Fibroblast of mammary gland (primary cell): Measurements from ENCODE around the gene ARHGEF10L.
A peak's percentile ranks its signal among the peaks of the same experiment; 100 is the strongest.
"Not testable (repeated sequence)": the region's sequence is repeated elsewhere in the genome, so short reads cannot be mapped to it uniquely, and the experiment has no call there.

Experiments
- DNase-seq: peaks from one replicate; pipeline ENCODE4 v3.0.0-alpha.2; 2010; ENCODE audit warnings: low read depth
- H3K4me3 ChIP-seq: 2 replicates; pipeline ENCODE4 v1.5.1; 2011; ENCODE audit warnings: low read depth, mild to moderate bottlenecking, low read length, moderate library complexity; ENCODE audit not compliant: control insufficient read depth
- CTCF ChIP-seq: conservative IDR thresholded peaks from 2 replicates; pipeline ENCODE4 v1.5.1; 2011; ENCODE audit warnings: low read depth, low read length, inconsistent platforms; ENCODE audit not compliant: control insufficient read depth, insufficient read depth

Gene ARHGEF10L

GRCh38 chr1:17627239-17628052, 87.9 kb downstream of the ARHGEF10L start:
- H3K4me3 ChIP-seq, result no peak overlapping the region
- DNase-seq, result no peak
- no peak for TF ChIP-seq CTCF

GRCh38 chr1:17629046-17629445, 89.5 kb downstream of the ARHGEF10L start:
- not testable (repeated sequence) for H3K4me3 ChIP-seq, DNase-seq

- no peak overlapping the region for H3K4me3 ChIP-seq
- DNase-seq, result no peak
- TF ChIP-seq CTCF, result peak; percentile 17
Observed at GRCh38 chr1:17629460-17629859, 90.0 kb downstream of the ARHGEF10L start.

- no peak overlapping the region for H3K4me3 ChIP-seq
- DNase-seq, result peak; percentile 55
- TF ChIP-seq CTCF, result no peak
Observed at GRCh38 chr1:17630048-17630830, 90.7 kb downstream of the ARHGEF10L start.

- no peak for TF ChIP-seq CTCF
- no peak overlapping the region for H3K4me3 ChIP-seq
- no peak for DNase-seq
Observed at GRCh38 chr1:17630986-17631385, 91.5 kb downstream of the ARHGEF10L start.

- no peak overlapping the region for H3K4me3 ChIP-seq
- TF ChIP-seq CTCF, result no peak
- no peak for DNase-seq
Observed at GRCh38 chr1:17631410-17631809, 91.9 kb downstream of the ARHGEF10L start.

- H3K4me3 ChIP-seq, result no peak overlapping the region
- no peak for DNase-seq
- no peak for TF ChIP-seq CTCF
Observed at GRCh38 chr1:17632106-17632505, 92.6 kb downstream of the ARHGEF10L start.
